ENCODE data around the gene CX3CL1.

GRCh38 chr16:57434003-57434402 is 61.7 kb downstream of the CX3CL1 start:
- TF ChIP-seq, protein P1, sequence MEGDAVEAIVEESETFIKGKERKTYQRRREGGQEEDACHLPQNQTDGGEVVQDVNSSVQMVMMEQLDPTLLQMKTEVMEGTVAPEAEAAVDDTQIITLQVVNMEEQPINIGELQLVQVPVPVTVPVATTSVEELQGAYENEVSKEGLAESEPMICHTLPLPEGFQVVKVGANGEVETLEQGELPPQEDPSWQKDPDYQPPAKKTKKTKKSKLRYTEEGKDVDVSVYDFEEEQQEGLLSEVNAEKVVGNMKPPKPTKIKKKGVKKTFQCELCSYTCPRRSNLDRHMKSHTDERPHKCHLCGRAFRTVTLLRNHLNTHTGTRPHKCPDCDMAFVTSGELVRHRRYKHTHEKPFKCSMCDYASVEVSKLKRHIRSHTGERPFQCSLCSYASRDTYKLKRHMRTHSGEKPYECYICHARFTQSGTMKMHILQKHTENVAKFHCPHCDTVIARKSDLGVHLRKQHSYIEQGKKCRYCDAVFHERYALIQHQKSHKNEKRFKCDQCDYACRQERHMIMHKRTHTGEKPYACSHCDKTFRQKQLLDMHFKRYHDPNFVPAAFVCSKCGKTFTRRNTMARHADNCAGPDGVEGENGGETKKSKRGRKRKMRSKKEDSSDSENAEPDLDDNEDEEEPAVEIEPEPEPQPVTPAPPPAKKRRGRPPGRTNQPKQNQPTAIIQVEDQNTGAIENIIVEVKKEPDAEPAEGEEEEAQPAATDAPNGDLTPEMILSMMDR (IDR thresholded peaks at IDR 0.05), result no peak
- TF ChIP-seq POLR2A (IDR thresholded peaks at IDR 0.05), result no peak

Data from breast epithelium (tissue), 3 donors.